ENCODE results near the gene SDF4. TPM values are rescaled to one million over a fixed set of nuclear protein-coding genes. Genes with fewer than 3 reads are reported as not detected.
A peak's percentile ranks its signal among the peaks of the same experiment; 100 is the strongest.

Gene SDF4
- total RNA-seq, 1 experiment from 2014 or later: 82.0 TPM

DNA sequence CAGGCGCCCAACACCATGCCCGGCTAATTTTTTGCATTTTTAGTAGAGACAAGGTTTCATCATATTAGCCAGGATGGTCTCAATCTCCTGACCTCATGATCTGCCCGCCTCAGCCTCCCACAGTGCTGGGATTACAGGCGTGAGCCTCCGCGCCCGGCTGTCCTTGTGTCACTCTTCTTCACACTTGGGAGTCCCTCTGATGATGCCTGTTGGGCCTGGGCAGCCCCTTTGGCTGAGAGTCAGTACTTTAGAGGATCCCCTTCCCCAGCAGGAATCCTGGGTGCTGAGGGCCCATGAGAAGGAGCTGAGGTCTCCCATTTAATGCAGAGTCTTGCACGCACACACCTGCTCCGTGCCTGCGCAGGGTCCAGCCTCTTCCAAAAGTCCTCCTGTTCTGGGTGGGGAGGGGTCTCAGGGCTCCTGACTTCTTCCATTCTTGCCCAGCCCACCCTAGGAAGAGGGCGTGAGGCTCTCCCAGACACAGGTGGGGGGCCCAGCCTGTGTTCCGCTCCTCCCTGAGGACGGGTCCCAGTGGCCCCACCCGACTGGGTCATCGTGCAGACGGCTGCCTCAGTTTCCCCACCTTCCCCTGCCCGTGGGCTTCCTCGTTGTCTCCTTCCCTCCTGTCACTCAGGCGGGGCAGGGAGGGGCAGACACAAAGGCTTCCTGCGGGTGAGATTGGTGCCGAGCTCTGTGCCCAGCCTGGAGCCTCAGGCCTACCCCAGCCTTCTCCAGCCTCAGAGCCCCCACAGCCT lies 54.2 kb downstream of the SDF4 start:
- Mint-ChIP-seq H3K27me3 (ENCODE audit: low read depth) (peaks cover 11% of the 10 kb centered on the region), H3K36me3 (ENCODE audit: insufficient read depth in 1 of 3, low read depth in 3 of 3) (peaks cover 1 to 10% (median 4%) of the 10 kb centered on the region in 3 experiments; a peak in 4 of 7 replicates), H3K4me3 (no peak overlapping the region), H3K27ac (peak overlapping the region in 1 of 3 experiments; percentile 53; a peak in 2 of 7 replicates), H3K9me3 (peaks cover 0 to 4% of the 10 kb centered on the region in 2 experiments; a peak in 2 of 5 replicates), H3K4me1 (peaks cover 21 to 34% of the 10 kb centered on the region in 2 experiments)
- Histone ChIP-seq H4K20me1 (ENCODE audit: control insufficient read depth, insufficient read depth, insufficient read length) (no peaks in the 10 kb centered on the region), H3K4ac (ENCODE audit: low read depth, low read length) (no peak overlapping the region), H3K23me2 (ENCODE audit: insufficient read length, low read depth, low read length, poor library complexity, severe bottlenecking) (no peaks in the 10 kb centered on the region), H3K23ac (ENCODE audit: insufficient read length, low read depth, low read length) (no peak overlapping the region), H3K9ac (ENCODE audit: extremely low read depth, insufficient read length, low read length) (no peak overlapping the region), H2AK5ac (ENCODE audit: insufficient read length, low read length) (no peak overlapping the region), H3T11ph (ENCODE audit: low read length) (no peak overlapping the region), H2AFZ (ENCODE audit: low read length) (no peak overlapping the region), H2BK20ac (ENCODE audit: low read depth, low read length, poor library complexity, severe bottlenecking) (no peak overlapping the region), H4K5ac (ENCODE audit: insufficient read length, low read depth, low read length) (no peak overlapping the region), H3K79me1 (ENCODE audit: insufficient read depth, low read depth, low read length, poor library complexity, severe bottlenecking) (no peaks in the 10 kb centered on the region), H2BK12ac (ENCODE audit: insufficient read length, low read depth, low read length) (no peak overlapping the region), H4K8ac (replicated peaks; ENCODE audit: insufficient read length, low read depth, low read length) (no peak overlapping the region), H4K91ac (ENCODE audit: insufficient read length, low read depth, low read length) (no peak overlapping the region), H3K56ac (ENCODE audit: insufficient read length, low read depth, low read length) (no peak overlapping the region), H2BK5ac (ENCODE audit: insufficient read length, low read length) (no peak overlapping the region), H3K27ac (ENCODE audit: insufficient read length, low read depth, low read length) (no peak overlapping the region), H3K9me3 (ENCODE audit: control insufficient read depth, low read depth, low read length) (no peaks in the 10 kb centered on the region), H3K27me3 (ENCODE audit: insufficient read depth, low read length) (no peaks in the 10 kb centered on the region), H3K18ac (ENCODE audit: insufficient read length, low read depth, low read length) (no peak overlapping the region), H3K4me1 (ENCODE audit: insufficient read depth, low read length) (peaks cover 3% of the 10 kb centered on the region; the same call in 1 of the 2 replicates), H2BK15ac (ENCODE audit: low read depth, low read length) (no peak overlapping the region), H3K14ac (ENCODE audit: insufficient read depth, low read length) (no peak overlapping the region), H2BK120ac (ENCODE audit: low read depth, low read length, poor library complexity, severe bottlenecking) (no peak overlapping the region), H3K4me2 (ENCODE audit: insufficient read depth, insufficient read length, low read length) (no peak overlapping the region), H3K79me2 (ENCODE audit: insufficient read depth, low read length) (no peaks in the 10 kb centered on the region)
- TF ChIP-seq, protein P1, sequence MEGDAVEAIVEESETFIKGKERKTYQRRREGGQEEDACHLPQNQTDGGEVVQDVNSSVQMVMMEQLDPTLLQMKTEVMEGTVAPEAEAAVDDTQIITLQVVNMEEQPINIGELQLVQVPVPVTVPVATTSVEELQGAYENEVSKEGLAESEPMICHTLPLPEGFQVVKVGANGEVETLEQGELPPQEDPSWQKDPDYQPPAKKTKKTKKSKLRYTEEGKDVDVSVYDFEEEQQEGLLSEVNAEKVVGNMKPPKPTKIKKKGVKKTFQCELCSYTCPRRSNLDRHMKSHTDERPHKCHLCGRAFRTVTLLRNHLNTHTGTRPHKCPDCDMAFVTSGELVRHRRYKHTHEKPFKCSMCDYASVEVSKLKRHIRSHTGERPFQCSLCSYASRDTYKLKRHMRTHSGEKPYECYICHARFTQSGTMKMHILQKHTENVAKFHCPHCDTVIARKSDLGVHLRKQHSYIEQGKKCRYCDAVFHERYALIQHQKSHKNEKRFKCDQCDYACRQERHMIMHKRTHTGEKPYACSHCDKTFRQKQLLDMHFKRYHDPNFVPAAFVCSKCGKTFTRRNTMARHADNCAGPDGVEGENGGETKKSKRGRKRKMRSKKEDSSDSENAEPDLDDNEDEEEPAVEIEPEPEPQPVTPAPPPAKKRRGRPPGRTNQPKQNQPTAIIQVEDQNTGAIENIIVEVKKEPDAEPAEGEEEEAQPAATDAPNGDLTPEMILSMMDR (conservative IDR thresholded peaks at IDR 0.05): no peak
- no peak for DNase-seq
- WGBS (ENCODE audit: extremely low coverage, insufficient read length, low lambda C conversion rate): no CpG with 5 or more reads among the region's 21 CpGs

All from H9 (cell line).